Renal cortex interstitium (tissue), 11 donors: ENCODE results near the gene IGDCC3. TPM values are rescaled to one million over a fixed set of nuclear protein-coding genes. Genes with fewer than 3 reads are reported as not detected.
A peak's percentile ranks its signal among the peaks of the same experiment; 100 is the strongest.

ENCODE experiments used
- DNase-seq, 11 donors: peaks; one replicate each; pipeline ENCODE4 v3.0.0-alpha.2; 2013; ENCODE audit warnings: low read depth in 9 of 11, low spot score in 4 of 11; ENCODE audit errors: extremely low read depth in 1 of 11
- polyA plus RNA-seq, 3 donors: library from polyadenylated mRNA; unstranded; fragments of 120-200 nt; gene quantifications; one replicate each; pipeline ENCODE4 v1.2.1, GENCODE V29; 2013; ENCODE audit not compliant: insufficient read length in 3 of 3

Gene IGDCC3
- polyA plus RNA-seq, 3 donors = 7.5 to 10.6 (median 7.5) TPM

- DNase-seq = peak; percentile 54 to 89 (median 84)
Observed at GRCh38 chr15:65286704-65287519, 90.9 kb downstream of the IGDCC3 start, which contains the start of gene PARP16. PARP16 (minus strand) TSS chr15:65286883; CDS start chr15:65286426, 457 bp downstream.

DNA sequence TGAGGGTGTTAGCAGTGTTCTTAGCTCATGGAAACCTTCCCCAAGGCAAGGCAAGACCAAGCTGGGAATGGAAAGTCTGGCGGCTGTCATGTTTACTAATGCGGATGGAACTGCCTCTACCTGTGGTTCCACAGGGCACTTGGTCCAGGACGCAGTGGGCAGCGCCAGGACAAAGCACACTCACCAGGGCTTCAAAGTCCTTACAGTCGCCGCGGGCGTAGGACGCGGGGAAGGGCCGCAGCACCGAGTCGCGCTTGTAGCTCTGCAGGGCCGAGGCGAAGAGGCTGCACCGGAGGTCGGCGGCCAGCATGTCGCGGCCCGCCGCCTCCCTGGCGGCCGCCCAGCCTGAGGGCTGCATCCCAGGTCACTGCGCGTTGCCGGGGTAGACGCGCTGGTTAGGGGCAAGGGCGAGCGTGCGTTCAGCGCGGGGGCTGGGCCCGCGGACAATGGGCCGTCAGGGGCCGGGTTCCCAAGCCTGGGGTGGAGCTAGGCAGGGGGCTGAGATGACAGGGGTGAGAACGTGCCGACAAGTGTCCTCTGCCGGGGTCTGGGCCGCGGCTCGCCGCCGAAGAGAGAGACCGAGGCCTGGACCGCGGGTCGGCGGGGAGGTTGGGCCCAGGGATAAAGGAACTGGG, 91.6 kb downstream of the IGDCC3 start:
- peak in 3 of 11 donors; percentile 27 to 36 (median 35) for DNase-seq

- no peak for DNase-seq
Observed at GRCh38 chr15:65285291-65286068, 92.3 kb downstream of the IGDCC3 start.

- DNase-seq = no peak
Observed at GRCh38 chr15:65278480-65278879, 99.3 kb downstream of the IGDCC3 start.

Other genes with a start within 250 kb of the IGDCC3 start
- 10 to 100 TPM; 28.5 to 32.4 (median 30.4) TPM for gene PDCD7, start 244.2 kb downstream of the IGDCC3 start, polyA plus RNA-seq
- gene CLPX, start 192.7 kb downstream of the IGDCC3 start, polyA plus RNA-seq = 10 to 100 TPM; 64.3 to 75.7 (median 73.0) TPM
- 1 to 10 TPM; 3.1 to 3.5 (median 3.2) TPM for gene CILP, start 166.5 kb downstream of the IGDCC3 start, polyA plus RNA-seq
- 10 to 100 TPM; 16.8 to 18.7 (median 18.6) TPM for gene PARP16, start 91.1 kb downstream of the IGDCC3 start, polyA plus RNA-seq
- not detected for gene RNU5A-1, start 82.0 kb downstream of the IGDCC3 start, polyA plus RNA-seq
- gene RNU5B-1, start 73.3 kb downstream of the IGDCC3 start, polyA plus RNA-seq = not detected
- gene IGDCC4, start 44.9 kb upstream of the IGDCC3 start, polyA plus RNA-seq = 10 to 100 TPM; 11.1 to 13.6 (median 12.5) TPM
- 10 to 100 TPM; 25.3 to 31.5 (median 26.9) TPM for gene DPP8, start 139.7 kb upstream of the IGDCC3 start, polyA plus RNA-seq
- 100 to 1,000 TPM; 159 to 196 (median 165) TPM for gene HACD3, start 152.5 kb upstream of the IGDCC3 start, polyA plus RNA-seq
- gene INTS14, start 233.1 kb upstream of the IGDCC3 start, polyA plus RNA-seq = 10 to 100 TPM; 46.4 to 55.7 (median 48.6) TPM
- gene SLC24A1, start 243.9 kb upstream of the IGDCC3 start, polyA plus RNA-seq = 10 to 100 TPM; 18.8 to 23.2 (median 19.7) TPM